Mammary epithelial cell (primary cell): ENCODE results near the gene LRRC53.

Source experiments
- EZH2 ChIP-seq: IDR thresholded peaks from 2 replicates; pipeline ENCODE4 v1.6.1; 2012; ENCODE audit warnings: low read length, inconsistent platforms, borderline replicate concordance
- TF ChIP-seq, protein P1 (sequence below), 2 donors: IDR thresholded peaks in 1 of 2; conservative IDR thresholded peaks in 1 of 2; 2 replicates each; pipeline ENCODE4 v1.5.1; 2011 to 2012; ENCODE audit warnings: inconsistent platforms in 2 of 2, low read length in 2 of 2, mild to moderate bottlenecking in 2 of 2, control low read depth in 1 of 2, low read depth in 1 of 2; ENCODE audit not compliant: insufficient read depth in 1 of 2; ENCODE audit errors: extremely low read depth in 1 of 2

DNA sequence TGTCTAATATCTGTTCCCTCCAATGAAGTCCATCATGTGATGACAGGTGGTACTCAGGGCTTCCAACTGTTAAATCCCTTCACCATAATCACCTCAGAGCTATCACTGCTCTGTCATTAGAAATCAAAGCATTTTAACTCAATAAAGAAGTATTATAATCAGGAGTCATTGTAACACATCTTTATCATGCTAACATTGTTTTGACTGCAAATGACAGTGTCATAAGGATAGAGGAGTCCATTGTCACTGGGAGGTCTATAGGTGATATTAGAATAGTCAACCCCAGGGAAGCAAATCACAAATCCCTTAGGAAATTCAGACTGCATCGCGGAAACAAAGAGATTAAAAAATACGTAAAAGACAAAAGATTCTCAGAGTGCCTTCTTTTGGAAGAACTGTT is 30.8 kb downstream of the LRRC53 start:
- TF ChIP-seq, protein P1, sequence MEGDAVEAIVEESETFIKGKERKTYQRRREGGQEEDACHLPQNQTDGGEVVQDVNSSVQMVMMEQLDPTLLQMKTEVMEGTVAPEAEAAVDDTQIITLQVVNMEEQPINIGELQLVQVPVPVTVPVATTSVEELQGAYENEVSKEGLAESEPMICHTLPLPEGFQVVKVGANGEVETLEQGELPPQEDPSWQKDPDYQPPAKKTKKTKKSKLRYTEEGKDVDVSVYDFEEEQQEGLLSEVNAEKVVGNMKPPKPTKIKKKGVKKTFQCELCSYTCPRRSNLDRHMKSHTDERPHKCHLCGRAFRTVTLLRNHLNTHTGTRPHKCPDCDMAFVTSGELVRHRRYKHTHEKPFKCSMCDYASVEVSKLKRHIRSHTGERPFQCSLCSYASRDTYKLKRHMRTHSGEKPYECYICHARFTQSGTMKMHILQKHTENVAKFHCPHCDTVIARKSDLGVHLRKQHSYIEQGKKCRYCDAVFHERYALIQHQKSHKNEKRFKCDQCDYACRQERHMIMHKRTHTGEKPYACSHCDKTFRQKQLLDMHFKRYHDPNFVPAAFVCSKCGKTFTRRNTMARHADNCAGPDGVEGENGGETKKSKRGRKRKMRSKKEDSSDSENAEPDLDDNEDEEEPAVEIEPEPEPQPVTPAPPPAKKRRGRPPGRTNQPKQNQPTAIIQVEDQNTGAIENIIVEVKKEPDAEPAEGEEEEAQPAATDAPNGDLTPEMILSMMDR (conservative IDR thresholded peaks at IDR 0.05 in 1 of 2, IDR thresholded peaks at IDR 0.05 in 1 of 2; ENCODE audit: extremely low read depth in 1 of 2, insufficient read depth in 1 of 2, low read depth in 1 of 2, low read length in 2 of 2): no peak
- no peak for TF ChIP-seq EZH2
